HS-27A (cell line): Measurements from ENCODE around the gene E2F2.

Source experiments
- DNase-seq: peaks from one replicate; pipeline ENCODE4 v3.0.0-alpha.2; 2012; ENCODE audit warnings: low read depth, missing footprints

E2F2 gene

DNA sequence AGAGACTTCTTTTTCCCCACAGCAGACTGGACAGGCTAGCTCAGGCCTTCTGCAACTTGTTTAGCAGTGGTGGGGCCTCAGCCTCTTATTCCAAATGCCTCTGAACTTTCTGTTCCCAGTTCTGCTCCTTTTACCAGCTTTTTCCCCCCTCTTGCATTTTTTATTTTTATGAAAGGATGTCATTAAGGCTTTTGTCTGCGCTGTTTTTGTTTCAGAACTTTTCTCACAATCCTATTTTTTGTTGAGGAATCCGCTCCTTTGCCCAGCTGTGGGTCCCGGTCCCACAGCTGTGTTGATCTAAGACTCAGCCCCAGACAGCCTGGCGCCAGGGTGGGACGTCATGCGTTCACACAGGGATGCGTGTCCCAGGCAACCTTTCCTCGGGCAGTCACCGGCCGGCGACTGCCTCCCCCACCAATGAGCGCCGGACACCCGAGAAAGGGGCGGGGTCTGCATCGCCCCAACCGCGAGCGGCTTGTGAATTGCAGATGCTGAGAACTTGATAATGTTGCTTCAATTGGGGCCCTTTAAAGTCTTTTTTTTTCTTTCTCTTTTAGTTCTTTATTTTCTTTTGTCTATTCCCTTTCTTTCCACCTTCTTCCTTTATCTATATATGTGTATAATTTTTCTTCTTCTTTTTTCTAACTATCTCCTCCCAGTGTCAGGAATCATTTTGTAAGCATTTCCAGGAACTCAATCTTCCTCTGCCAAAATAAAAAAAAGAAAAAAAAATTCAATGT lies 31.3 kb upstream of the E2F2 start:
- DNase-seq, result peak; percentile 96

DNA sequence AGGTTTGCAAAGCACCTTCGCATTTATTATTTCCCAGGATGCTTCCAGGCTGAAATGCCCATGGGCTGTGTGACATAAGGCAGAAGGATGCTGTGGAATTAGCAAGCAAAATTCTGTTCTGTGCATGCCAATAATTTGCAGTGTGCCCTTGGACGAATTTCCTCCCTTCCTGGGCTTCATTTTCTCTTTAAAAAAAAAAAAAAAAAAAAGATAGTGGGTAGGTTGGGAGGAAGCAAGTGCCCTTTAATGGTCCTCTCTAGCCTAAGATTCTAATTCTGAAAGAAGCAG lies 30.7 kb upstream of the E2F2 start:
- no peak for DNase-seq

DNA sequence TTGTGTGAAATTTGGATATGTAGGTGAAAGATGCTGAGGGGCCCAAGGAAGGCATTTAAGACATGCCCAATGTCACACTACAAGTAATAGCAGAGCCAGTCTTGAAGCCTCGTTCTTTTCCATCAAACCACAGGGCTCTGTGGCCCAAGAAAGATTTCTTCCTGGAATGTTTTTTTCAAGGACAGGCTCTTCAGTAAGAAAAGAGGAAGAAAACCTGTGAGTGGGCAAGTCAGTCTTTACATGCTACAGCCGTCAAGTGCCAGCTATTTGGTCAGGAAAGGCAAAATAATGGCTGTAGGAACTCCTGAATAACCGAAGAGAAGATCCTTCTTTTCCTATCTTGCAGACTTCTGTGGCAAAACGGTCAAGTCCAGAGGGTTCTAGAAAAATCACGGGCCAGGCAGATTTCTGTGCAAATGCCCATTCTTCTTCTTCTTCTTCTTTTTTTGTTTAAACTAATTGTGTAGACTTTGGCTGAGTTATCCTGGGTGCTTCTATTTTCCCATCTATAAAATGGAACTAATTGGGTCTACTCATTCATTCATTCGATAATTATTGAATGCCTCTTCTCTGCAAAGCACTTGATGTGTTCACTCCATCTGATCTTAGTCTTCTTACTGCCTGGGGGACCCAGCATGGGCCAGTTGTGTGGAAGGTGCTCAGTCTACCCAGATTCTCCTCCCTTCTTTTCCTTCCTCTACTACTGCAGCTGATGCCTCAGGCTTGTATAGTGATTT lies 30.2 kb upstream of the E2F2 start:
- no peak for DNase-seq

DNA sequence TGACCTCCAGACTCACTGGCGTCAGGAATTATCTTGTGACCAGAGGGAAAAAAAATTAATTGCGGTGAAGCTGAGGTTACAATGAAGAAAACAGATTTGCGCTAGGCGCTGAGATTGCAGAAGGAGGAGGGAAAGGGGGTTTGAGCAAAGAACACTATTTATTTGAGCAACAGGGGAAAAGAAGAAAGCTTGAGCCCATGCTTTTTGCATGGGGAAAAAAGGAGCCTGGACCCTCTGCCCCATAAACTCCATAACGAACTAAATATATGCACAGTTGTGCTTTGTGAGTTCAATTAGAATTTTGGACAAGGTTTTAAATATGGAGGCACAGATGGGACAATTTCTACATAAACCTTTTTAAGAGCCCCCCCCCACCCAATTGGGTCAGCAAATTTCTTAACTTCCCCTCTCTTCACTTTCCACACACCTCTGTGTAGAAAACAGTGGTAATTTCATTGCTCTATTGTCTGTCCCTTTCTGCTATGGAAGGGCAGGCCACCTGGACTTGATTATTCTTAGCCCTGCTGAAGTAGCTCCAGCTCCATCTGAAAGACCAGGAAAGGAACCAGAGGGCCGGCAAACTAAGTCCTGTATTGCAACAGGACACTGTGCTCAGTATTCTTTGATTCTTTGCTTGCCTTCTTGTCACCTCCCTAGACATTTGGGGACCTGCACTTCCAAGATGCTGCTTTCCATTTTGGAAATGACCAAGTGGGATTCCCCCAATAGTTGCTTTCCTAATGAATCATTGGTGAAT lies 29.1 kb upstream of the E2F2 start:
- DNase-seq, result no peak

DNA sequence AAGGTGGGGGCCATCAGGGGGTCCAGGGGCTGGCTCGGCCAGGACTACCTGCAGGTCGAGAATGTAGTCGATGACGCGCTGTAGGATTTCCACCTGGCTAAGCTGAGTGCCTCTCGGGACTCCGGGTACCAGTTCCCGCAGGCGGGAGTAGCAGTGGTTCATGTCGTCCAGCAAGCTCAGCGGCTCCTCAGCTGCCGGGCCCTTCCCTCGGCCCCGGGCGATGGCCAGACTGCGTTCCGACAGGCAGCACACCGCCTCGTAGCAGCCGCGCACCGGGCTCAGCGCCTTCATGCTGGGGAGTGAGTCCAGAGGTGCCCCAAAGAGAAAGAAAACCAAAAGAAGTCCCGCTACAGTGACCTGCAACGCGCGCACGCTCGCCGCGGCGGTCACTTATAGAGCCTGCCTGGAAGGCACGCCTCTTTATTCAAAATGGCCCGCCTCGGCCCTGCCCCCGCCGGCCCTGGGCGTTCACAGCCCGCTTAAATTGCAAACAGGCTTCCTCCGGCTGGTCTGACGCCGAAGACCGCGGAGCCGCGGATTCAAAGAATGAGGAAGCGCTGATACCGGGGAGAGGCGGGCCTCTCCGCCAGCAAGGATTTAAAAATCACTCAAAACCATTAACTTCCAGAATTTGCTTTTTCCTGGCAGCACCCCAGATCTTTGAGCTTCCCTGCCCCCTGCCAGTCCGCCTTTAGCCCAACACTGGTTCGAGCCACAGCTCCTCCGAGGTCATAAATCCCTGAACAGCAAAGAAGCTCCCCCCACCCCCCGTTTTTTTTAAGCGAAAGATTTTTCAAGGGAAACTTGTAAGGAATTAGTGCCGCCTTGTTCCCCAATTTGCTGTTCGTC lies 28.3 kb upstream of the E2F2 start, which contains the start of gene ID3:
Gene ID3 (minus strand): TSS at position 366 of the 849 bp plus-strand sequence. CDS start 75 bp downstream, at position 291.
- DNase-seq, result peak; percentile 95

DNA sequence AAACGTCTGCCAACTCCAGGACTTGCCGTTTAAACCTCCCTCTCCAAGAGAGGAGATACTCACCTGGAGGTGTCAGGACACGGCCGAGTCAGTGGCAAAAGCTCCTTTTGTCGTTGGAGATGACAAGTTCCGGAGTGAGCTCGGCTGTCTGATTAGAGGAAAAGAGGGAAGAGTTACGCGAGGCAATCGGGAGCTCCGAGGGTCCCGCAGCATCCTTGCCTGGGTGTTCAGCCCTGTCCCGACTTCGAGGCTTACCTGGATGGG lies 27.8 kb upstream of the E2F2 start:
- DNase-seq, result no peak

DNA sequence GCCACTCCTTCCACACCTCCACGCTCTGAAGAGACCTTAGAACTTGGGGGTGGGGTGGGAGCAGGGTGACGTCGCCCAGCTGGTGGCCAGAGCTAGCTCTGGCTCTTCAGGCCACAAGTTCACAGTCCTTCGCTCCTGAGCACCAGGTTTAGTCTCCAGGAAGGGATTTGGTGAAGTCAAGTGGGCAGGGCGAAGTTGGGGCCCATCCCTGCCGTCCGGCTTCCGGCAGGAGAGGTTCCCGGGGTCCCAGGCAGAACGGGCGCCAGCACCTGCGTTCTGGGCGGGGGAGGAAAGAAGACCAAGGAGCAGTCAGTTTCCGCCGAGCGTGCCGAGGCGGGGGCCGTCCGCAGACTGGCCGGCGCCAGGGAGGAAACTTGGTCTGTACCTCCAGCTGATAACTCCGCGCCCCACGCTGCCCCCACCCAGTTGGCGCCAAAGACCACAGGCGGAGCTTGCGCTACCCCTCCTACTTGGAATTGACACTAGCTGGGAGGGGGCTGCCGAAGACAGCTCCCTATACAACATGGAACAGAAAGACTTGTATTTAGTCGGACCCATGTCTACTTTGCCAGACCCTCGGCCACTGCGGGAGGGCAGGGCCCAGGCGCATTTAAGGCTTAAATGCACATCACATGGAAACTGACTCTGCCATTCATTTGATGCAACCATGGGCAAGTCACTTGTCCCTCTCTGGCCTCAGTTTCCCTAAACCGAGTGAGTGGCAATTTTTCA lies 27.3 kb upstream of the E2F2 start:
- no peak for DNase-seq

DNA sequence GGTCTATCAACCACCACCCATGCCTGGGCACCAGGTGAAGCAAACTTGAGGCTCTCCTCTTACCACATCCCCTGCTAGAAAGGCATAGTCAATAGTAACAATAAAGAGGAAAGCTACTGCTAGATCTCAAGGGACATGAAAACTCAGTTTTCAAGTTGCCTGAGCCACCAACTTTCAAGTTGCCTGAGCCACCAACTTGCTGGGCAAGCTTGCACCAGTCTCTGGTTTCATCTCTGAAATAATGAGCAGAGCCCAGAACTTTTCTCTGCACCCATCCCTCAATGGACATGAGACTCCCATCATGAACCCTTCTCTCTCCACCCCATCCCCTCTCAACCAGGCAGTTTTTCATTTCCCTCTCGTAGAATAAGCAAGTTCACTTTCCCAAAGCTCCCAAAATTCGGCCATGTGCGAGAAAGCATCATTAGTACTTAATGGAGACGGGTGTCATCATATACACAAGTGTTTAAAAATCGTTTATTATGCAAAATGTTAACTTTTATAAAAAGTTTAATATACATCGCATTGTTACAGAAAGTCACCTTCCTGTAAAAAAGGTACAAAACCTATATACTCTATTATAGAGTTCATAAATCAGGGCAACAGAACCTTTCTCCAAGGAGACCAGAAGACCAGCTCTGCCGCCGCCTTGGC lies 26.6 kb upstream of the E2F2 start:
- DNase-seq, result no peak

DNA sequence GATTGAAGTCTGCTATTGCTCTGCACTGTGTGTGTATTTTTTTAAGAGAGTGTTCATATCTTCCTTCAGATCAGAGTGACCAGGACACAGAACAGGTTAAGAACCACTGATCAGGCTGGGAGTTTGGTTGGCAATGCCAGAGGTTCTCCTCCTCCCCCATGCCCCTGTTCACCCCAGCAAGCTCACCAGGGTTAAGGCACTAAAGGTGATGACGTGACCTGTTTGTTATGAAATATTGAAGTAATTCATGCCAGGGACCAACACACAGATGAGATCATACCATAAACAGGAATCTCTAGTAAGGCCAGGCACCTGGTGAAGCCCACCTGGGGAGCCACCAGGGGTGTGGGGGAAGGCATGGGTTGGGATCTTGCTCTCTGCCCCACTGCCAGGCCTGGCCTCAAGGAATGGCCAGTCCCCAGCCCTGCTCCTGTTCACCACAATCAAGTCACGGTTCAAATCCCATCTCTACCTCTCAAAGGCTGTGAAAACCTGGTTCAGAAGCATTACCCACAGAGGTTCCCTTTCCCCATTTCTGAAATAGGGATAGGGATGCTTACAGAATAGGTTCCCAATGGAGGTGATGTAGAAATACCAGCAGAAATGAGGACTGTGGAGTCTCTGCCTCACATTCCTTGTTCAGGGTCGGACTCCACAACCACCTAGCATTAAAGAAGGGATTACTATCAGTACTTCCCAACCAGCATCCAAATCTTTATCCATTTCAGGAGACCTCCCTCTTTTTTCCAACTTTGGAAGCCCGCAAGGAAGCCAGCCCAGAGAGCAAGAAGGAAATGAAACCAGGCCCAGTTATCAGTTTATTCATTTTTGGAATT lies 25.8 kb upstream of the E2F2 start:
- DNase-seq, result no peak

DNA sequence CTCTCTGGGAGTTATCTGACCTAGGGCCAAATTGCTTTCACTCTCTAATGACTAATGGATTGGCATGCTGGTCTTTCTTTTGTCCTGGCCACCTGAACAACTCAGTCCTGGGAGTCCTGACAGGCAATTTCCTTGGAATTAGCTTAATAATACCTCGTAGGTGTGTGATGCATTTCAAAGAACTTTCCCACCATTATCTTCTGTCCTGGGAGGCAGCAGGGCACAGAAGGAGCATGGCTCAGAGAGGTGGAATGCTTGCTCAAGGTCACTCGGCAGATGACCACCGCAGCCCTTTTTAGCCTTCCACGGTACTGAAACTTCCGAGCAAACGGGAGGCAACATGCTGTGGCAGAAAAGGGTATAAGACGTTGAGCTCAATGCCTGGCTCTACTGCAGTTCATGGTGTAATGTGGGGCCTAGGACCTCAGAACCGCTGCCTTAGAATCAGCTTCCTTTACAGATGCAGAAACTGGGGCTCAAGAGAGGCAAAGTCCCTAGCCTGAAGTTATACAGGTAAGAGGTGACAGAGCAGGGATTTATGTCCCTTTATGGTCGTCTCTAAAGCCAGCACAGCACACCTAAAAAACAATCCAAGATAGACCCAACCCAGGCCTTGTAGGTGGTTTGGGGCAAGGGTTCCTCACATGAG lies 25.1 kb upstream of the E2F2 start:
- DNase-seq, result no peak

DNA sequence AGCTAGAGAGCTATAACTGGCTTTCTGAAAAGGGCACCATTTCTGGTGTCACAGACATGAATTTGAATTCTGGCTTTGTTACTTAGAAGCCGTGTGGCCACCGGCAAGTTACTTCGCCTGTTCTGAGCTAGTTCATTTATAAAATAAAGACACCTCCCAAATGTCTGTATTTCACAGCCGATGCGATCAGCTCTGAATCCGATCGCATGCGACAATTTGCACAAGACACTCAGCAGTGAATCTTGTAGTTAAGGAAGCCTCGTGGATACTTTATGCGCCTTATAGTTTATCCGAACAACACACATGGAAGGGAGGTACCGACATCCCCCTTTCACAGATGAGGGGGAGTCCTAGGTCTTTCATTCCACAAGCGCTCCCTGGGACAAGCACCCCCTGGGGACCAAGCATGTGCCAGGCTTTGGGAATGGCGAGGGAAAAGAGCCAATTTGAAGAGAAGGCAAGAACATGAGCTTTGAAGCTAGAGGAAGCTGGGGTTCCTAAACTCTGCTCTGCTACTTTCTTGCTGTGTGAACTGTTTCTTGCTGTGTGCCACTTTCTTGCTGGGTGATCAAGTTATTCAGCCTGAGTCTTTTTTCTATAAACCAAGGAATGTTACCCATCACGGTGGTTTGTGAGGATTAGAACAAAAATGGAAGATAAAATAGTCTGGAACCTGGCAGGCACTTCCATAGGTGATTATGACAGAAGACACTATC lies 24.4 kb upstream of the E2F2 start:
- no peak for DNase-seq

DNA sequence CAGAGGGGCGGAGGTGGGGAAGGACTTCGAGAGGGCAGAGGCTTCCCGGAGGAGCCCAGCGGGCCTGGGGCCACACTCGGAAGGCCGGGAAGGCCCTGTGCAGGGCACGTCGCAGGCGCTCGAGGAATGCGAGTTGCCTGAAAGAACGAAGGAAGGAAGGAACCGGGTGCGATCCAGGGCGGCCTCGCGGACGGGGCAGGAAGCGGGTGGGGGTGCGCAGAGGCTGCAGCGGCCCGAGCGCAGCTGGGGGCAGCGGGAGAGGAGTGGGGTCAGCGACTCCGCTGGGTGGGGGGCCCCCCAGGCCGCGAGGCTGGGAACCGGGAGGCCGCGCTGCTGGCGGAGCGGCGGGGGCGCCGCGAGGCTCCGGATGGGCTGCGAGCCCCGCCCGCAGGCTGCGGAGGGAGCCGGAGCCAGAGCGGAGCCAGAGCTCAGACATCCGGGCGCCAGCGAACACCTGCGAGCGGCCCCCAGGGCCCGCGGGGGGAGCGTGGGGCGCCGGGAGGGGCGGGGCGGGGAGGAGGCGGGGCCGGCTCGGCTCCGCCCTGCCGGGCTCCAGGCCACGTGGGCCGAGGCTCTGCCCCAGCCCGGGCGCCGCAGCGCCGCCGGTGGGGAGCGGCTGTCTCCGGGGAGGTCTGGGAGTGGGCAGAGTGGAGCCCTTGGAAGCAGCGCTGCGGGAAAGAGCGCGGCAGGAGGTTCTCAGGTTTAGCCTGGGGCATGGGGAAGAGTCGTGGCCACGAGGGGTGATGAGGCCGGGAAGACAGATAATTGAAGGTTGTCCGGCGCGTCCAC lies 23.6 kb upstream of the E2F2 start:
- peak; percentile 62 for DNase-seq

DNA sequence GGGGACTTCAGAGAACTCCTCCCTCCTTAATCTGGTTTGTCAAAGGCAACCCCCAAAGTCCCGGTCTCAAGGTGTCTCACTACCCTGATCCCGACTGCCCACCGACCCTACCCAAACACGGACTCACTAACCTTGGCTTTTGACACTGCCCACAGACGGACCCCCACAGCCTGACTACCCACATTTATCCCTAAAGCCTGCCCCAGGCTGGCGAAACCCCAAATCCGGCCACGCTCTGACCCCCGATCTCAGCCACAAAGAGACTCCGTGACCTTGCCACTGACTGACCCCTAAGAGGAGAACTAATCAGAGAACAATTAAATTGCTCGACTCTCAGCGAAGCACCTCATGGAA lies 23.1 kb upstream of the E2F2 start:
- no peak for DNase-seq

DNA sequence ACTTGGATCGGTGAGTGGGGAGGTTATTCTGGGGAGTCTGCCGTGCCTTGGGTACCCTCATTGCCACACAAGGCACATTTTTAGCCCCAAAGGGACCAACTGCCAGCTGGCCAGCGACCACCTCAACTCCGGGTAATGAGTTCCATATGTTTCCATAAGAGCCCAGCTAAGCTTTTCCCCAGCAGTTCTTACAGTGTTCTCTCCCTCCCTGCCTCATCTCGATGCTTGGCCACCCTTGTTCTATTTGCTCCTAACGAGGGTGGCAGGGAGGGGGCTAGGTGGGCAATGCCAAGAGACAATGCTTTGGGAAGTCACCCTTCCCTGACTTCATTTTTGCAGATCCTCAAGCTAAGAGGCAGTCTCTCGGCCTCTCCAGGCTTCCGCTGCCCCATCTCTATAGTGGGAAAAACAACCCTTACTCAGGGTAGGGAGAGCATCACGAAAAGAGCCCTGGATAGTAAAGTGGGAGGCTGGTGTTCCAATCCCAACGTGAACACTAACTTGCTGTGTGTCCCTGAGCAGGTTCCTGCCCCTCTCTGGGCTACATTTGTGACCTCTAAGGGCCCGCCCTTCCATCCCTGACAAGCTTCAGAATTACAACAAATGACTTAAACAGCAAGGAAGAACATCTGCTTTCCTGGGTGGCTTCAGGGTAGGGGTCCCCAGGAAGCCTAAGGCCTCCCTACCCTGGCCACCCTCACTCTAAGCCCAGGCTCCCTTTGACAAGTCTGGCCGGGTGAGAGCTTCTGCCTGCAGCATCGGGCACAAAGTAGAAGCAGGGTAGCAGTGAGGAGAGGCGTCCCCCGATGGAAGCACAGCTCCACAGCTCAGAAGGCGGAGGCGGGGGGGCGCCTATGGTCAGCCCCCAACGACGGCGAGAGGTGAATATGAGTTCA lies 22.4 kb upstream of the E2F2 start:
- no peak for DNase-seq

DNA sequence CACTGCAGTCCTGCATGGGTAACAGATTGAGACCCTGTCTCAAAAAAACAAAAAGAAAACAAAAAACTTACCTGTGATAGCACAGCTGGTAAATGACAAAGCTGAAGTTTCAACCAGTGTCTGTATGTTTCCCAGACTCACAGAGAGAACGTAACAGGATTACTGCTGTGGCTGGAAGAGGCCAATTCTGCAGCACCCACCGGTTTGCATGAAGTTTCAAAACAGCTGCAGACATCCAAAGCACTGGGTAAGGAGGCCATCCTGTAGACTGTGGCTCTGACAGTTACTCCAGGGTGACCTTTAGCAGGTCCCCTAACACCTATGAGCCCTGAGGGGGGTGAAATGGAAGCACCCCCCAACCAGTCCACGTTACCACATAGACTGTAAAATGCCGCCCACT lies 20.8 kb upstream of the E2F2 start:
- no peak for DNase-seq

DNA sequence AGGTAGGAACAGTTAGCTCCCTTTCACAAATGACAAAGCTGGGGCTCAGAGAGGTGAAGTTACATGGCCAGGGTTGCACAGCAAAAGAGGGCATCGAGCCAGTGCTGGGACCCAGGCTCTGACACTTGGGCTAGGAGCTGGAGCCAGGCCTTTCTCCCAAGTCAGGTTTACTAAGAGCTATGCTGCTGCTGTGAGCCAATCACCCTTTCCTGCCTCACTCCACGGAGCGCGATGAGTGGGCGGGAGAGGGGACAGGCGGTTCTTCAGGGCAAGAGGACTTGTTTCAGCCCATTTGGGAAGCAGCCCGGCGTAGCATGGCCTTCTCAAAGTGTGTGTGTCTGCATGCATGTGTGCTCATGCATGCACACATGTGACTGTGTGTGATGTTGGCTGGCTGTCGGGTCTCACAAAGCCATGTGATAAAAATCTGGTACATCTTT lies 17.7 kb upstream of the E2F2 start:
- DNase-seq, result no peak

DNA sequence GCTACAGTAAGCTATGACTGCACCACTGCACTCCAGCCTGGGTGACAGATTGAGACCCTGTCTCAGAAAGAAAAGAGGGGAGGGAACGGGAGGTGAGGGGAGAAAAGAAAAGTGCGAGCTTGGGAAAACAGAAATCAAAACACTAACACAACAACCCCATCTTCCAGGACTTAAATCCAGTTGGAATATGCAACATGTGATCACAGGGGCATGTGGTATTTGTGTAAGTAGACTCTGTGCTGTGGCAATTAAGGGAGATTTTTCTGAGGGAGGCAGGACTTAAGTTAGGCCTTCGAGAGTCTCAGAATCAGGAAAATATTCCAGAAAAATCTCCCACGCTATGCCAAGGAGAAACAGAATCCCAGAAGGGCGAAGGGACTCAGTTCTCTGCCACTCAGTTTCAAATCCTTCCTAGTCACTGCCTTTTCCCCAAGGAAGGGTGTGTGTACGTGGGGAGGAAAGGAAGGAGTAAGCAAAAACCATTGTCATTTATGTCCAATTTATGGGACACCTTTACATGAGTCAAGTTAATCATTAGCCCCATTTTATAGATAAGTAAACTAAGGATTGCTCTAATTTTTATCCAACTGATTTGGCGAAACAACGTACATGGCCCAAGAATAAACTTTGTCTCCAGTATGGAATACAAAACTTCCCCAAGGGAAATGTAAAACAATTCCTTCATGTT lies 16.0 kb upstream of the E2F2 start:
- DNase-seq, result no peak
